Sigmoid colon (tissue), 7 donors: Measurements from ENCODE around the gene CLEC16A. TPM values are rescaled to one million over a fixed set of nuclear protein-coding genes. Genes with fewer than 3 reads are reported as not detected.

Source experiments
- DNase-seq: peaks from one replicate; pipeline ENCODE4 v3.0.0-alpha.2; 2019
- H3K27ac ChIP-seq, 4 donors: fragments of 200-600 bp; sonication (generic); one replicate each; pipeline ENCODE4 v1.5.1; 2016 to 2019; ENCODE audit warnings: mild to moderate bottlenecking in 1 of 4
- H3K27me3 ChIP-seq, 3 donors: fragments of 200-600 bp; sonication (generic); one replicate each; pipeline ENCODE4 v1.5.1; 2019; ENCODE audit warnings: mild to moderate bottlenecking in 1 of 3
- H3K36me3 ChIP-seq, 4 donors: fragments of 200-600 bp; sonication (generic); one replicate each; pipeline ENCODE4 v1.5.1; 2016 to 2019
- H3K4me1 ChIP-seq, 4 donors: fragments of 200-600 bp; sonication (generic); one replicate each; pipeline ENCODE4 v1.5.1; 2017 to 2019
- H3K4me3 ChIP-seq, 4 donors: fragments of 200-600 bp; sonication (generic); one replicate each; pipeline ENCODE4 v1.5.1; 2017 to 2019; ENCODE audit warnings: mild to moderate bottlenecking in 2 of 4, moderate library complexity in 1 of 4
- H3K9me3 ChIP-seq, 4 donors: fragments of 200-600 bp in 3 of 4; sonication (generic) in 3 of 4; one replicate each; pipeline versions ENCODE4 v1.5.1 to v1.6.1; 2013 to 2019
- CTCF ChIP-seq, 4 experiments: fragments of 450-650 bp in 3 of 4; fragments of 200-600 bp in 1 of 4; IDR thresholded peaks; one replicate each; pipeline ENCODE4 v1.5.1; 2016 to 2019; ENCODE audit warnings: antibody characterized with exemption in 4 of 4, mild to moderate bottlenecking in 3 of 4, moderate library complexity in 2 of 4
- EP300 ChIP-seq, 4 donors: sonication (generic); formaldehyde crosslinking; IDR thresholded peaks; one replicate each; pipeline ENCODE4 v1.6.1; 2017; ENCODE audit warnings: antibody characterized with exemption in 4 of 4
- POLR2A ChIP-seq, 2 donors: fragments of 450-650 bp; IDR thresholded peaks; one replicate each; pipeline ENCODE4 v1.6.1; 2016; ENCODE audit warnings: antibody characterized with exemption in 2 of 2, mild to moderate bottlenecking in 2 of 2, moderate library complexity in 2 of 2
- POLR2AphosphoS5 ChIP-seq, 4 donors: sonication (generic); formaldehyde crosslinking; IDR thresholded peaks; one replicate each; pipeline ENCODE4 v1.6.1; 2017; ENCODE audit warnings: antibody characterized with exemption in 4 of 4
- WGBS, 2 donors: extraction: QIAGEN DNeasy Blood & Tissue Kit; methylation state at CpG; one replicate each; pipeline ENCODE4 v1.1.7; 2013; 5-methylcytosine and 5-hydroxymethylcytosine counted together
- intact Hi-C: fragments of 100-400 bp; cut with DNase I; formaldehyde crosslinking; loops from one replicate; pipeline ENCODE4 v1.15.1; 2023
- polyA plus RNA-seq, 3 donors: library from polyadenylated mRNA; stranded (reverse); fragments of 200-250 nt; gene quantifications; one replicate each; pipeline ENCODE4 v1.2.3, GENCODE V29; 2013
- total RNA-seq, 4 donors: library from RNA; depleted of rRNA; stranded (reverse); fragments of >200 nt; gene quantifications; one replicate each; pipeline ENCODE4 v1.1.0, GENCODE V29; 2016
- donor health status: healthy with polysubstance abuse.
- donor health status: Bipolar disorder and iron deficiency.
- donor health status: healthy.

Gene CLEC16A
- total and polyA plus RNA-seq, 7 donors = 9.6 to 35.2 (median 24.6) TPM

GRCh38 chr16:11162586-11163268 is 218.4 kb downstream of the CLEC16A start:
- WGBS, 2 donors = 92 to 93% methylated on average over 9 of the region's 9 CpGs
- Histone ChIP-seq H3K4me1 (peaks cover 0 to 49% (median 45%) of the 10 kb centered on the region in 4 donors), H3K27me3 (no peaks in the 10 kb centered on the region), H3K27ac (peak overlapping the region; percentile 65 to 77 (median 72)), H3K36me3 (peaks cover 0 to 15% (median 11%) of the 10 kb centered on the region in 4 donors), H3K9me3 (no peaks in the 10 kb centered on the region), H3K4me3 (no peak overlapping the region)
- DNase-seq = no peak
- TF ChIP-seq POLR2A (IDR thresholded peaks at IDR 0.05) = no peak
- TF ChIP-seq POLR2AphosphoS5 (IDR thresholded peaks at IDR 0.05) = no peak
- TF ChIP-seq CTCF (IDR thresholded peaks at IDR 0.05) = no peak
- no peak for TF ChIP-seq EP300 (IDR thresholded peaks at IDR 0.05)
- intact Hi-C loops = loop anchor here (5.0 kb wide), 1 partner anchor 95 kb away; the partner anchor contains the start of gene SOCS1

- peak overlapping the region in 3 of 4 donors; percentile 5 to 75 (median 70) for H3K27ac ChIP-seq
- peaks cover 0 to 49% (median 45%) of the 10 kb centered on the region in 4 donors for H3K4me1 ChIP-seq
- DNase-seq = no peak
- intact Hi-C loops = loop anchor here (5.0 kb wide), 1 partner anchor 93 kb away; the partner anchor contains the start of gene SOCS1
- no peaks in the 10 kb centered on the region for H3K27me3 ChIP-seq
- no peak overlapping the region for H3K4me3 ChIP-seq
- no peaks in the 10 kb centered on the region for H3K9me3 ChIP-seq
- TF ChIP-seq POLR2A (IDR thresholded peaks at IDR 0.05) (no peak), EP300 (IDR thresholded peaks at IDR 0.05) (no peak), CTCF (IDR thresholded peaks at IDR 0.05) (no peak), POLR2AphosphoS5 (IDR thresholded peaks at IDR 0.05) (no peak)
- WGBS, 2 donors = 72 to 78% methylated on average over 15 of the region's 15 CpGs
- H3K36me3 ChIP-seq = peaks cover 0 to 17% (median 12%) of the 10 kb centered on the region in 4 donors
Measured at GRCh38 chr16:11163761-11164261, 219.4 kb downstream of the CLEC16A start.

- intact Hi-C loops = loop anchor here (5.0 kb wide), 1 partner anchor 93 kb away; the partner anchor contains the start of gene SOCS1
- Histone ChIP-seq H3K9me3 (no peaks in the 10 kb centered on the region), H3K4me3 (no peak overlapping the region), H3K27ac (peak overlapping the region in 3 of 4 donors; percentile 5 to 75 (median 70)), H3K27me3 (no peaks in the 10 kb centered on the region), H3K4me1 (peaks cover 0 to 42% (median 39%) of the 10 kb centered on the region in 4 donors), H3K36me3 (peaks cover 0 to 19% (median 12%) of the 10 kb centered on the region in 4 donors)
- 91% methylated on average over 14 of the region's 14 CpGs for WGBS, 2 donors
- TF ChIP-seq CTCF (IDR thresholded peaks at IDR 0.05) = no peak
- no peak for TF ChIP-seq EP300 (IDR thresholded peaks at IDR 0.05)
- TF ChIP-seq POLR2A (IDR thresholded peaks at IDR 0.05) = no peak
- DNase-seq = no peak
Measured at GRCh38 chr16:11164482-11165270, 220.3 kb downstream of the CLEC16A start.

- WGBS, 2 donors = 75 to 86% methylated on average over 4 of the region's 4 CpGs
- DNase-seq = no peak
- intact Hi-C loops = no loop called here
- TF ChIP-seq EP300 (IDR thresholded peaks at IDR 0.05) (no peak), POLR2AphosphoS5 (IDR thresholded peaks at IDR 0.05) (no peak), CTCF (IDR thresholded peaks at IDR 0.05) (no peak), POLR2A (IDR thresholded peaks at IDR 0.05) (no peak)
- Histone ChIP-seq H3K9me3 (no peaks in the 10 kb centered on the region), H3K27ac (no peak overlapping the region), H3K4me1 (peaks cover 0 to 42% (median 39%) of the 10 kb centered on the region in 4 donors), H3K27me3 (no peaks in the 10 kb centered on the region), H3K36me3 (peaks cover 0 to 26% (median 12%) of the 10 kb centered on the region in 4 donors), H3K4me3 (no peak overlapping the region)
Measured at GRCh38 chr16:11165349-11165748, 221.0 kb downstream of the CLEC16A start.
